HG03378 (cell line): ENCODE results near the gene RELA.
A peak's percentile ranks its signal among the peaks of the same experiment; 100 is the strongest.
"Not testable (repeated sequence)": the region's sequence is repeated elsewhere in the genome, so short reads cannot be mapped to it uniquely, and the experiment has no call there.

Experiments used
- ATAC-seq: cut with Tn5 transposase; IDR thresholded peaks from one replicate; pipeline ENCODE4 v1.9.1; 2021; ENCODE audit warnings: mild to moderate bottlenecking, moderate library complexity; ENCODE audit not compliant: unreplicated experiment

RELA gene

GRCh38 chr11:65662799-65663638 lies at the start of gene RELA:
RELA (minus strand) TSS chr11:65662916; CDS start chr11:65662832, 84 bp downstream.
- peak; percentile 61 for ATAC-seq

- ATAC-seq, result peak; percentile 71
These were observed 49.3 kb upstream of the RELA start, which contains the start of gene KAT5 for GRCh38 chr11:65711785-65712632. KAT5 (plus strand) TSS chr11:65712252; CDS start chr11:65712268, 16 bp downstream.

GRCh38 chr11:65710421-65710820 lies 47.7 kb upstream of the RELA start:
- ATAC-seq, result no peak

- ATAC-seq, result no peak
These were observed 46.9 kb upstream of the RELA start for GRCh38 chr11:65709661-65710060.

GRCh38 chr11:65708451-65708850 lies 45.7 kb upstream of the RELA start:
- ATAC-seq, result no peak

GRCh38 chr11:65707002-65707401 lies 44.3 kb upstream of the RELA start:
- not testable (repeated sequence) for ATAC-seq

- not testable (repeated sequence) for ATAC-seq
These were observed 43.6 kb upstream of the RELA start for GRCh38 chr11:65706303-65706763.

GRCh38 chr11:65703846-65704245 lies 41.1 kb upstream of the RELA start:
- no peak for ATAC-seq

GRCh38 chr11:65701686-65702085 lies 39.0 kb upstream of the RELA start:
- no peak for ATAC-seq

GRCh38 chr11:65700399-65700798 lies 37.7 kb upstream of the RELA start:
- no peak for ATAC-seq

GRCh38 chr11:65699306-65699705 lies 36.6 kb upstream of the RELA start:
- ATAC-seq, result no peak

GRCh38 chr11:65698205-65698604 lies 35.5 kb upstream of the RELA start:
- ATAC-seq, result no peak

GRCh38 chr11:65696802-65697552 lies 34.3 kb upstream of the RELA start:
- ATAC-seq, result no peak

- ATAC-seq, result no peak
These were observed 32.9 kb upstream of the RELA start for GRCh38 chr11:65695459-65696241.

GRCh38 chr11:65692367-65692766 lies 29.7 kb upstream of the RELA start:
- ATAC-seq, result no peak

- ATAC-seq, result not testable (repeated sequence)
These were observed 29.1 kb upstream of the RELA start for GRCh38 chr11:65691847-65692246.

- no peak for ATAC-seq
These were observed 23.3 kb upstream of the RELA start for GRCh38 chr11:65685981-65686380.

- ATAC-seq, result not testable (repeated sequence)
These were observed 20.8 kb upstream of the RELA start for GRCh38 chr11:65683480-65683879.

- ATAC-seq, result no peak
These were observed 17.6 kb upstream of the RELA start for GRCh38 chr11:65680192-65680743.

- no peak for ATAC-seq
These were observed 10.3 kb upstream of the RELA start for GRCh38 chr11:65672982-65673381.
